ENCODE results near the gene LARGE1.

- TF ChIP-seq CTCF (IDR thresholded peaks at IDR 0.05; ENCODE audit: low read depth, low read length) (no peak), POLR2A (IDR thresholded peaks at IDR 0.05; ENCODE audit: extremely low read depth, insufficient read length) (no peak), MYC (IDR thresholded peaks at IDR 0.05; ENCODE audit: low read depth, low read length) (no peak), MAX (IDR thresholded peaks at IDR 0.05; ENCODE audit: low read depth, low read length) (no peak)
These were observed 664.5 kb downstream of the LARGE1 start for GRCh38 chr22:33255791-33256190.

Data from NB4 (cell line).